ENCODE results near the gene NUMBL. TPM values are rescaled to one million over a fixed set of nuclear protein-coding genes. Genes with fewer than 3 reads are reported as not detected.

Gene NUMBL
- total RNA-seq, 1 experiment from 2014 or later, result 41.7 TPM

DNA sequence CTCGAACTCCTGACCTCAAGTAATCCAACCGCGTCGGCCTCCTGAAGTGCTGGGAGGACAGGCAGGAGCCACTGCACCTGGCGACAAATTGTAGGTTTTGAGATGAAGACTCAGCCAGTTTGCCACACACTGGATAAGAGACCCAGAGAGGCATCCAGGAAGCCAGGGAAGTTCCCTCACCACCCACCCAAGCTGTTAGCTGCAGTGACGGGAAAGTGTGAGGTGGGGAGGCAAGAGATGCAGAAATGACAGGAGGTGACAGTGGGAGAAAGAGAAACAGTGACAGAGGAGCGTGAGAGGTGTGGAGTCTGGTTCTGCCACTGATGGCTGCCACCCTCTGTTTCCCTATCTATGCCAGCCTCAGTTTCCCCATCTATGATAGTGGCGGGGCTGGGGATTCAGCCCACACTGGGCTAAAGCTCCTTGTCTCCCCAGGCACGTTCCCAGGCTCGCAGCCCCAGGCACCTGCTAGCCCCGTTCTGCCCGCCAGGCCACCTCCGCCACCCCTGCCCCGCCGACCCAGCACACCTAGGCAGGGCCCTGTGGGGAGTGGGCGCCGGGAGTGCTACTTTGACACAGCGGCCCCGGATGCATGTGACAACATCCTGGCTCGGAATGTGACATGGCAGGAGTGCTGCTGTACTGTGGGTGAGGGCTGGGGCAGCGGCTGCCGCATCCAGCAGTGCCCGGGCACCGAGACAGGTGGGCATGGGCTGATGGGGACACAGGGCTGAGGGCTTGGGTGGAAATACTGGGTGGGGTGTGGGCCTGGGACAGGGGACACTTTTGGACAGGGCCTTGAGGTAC lies 68.3 kb downstream of the NUMBL start:
- Histone ChIP-seq H3K4me1 (ENCODE audit: control insufficient read depth in 1 of 2, insufficient read depth in 2 of 2, low read length in 2 of 2) (peaks cover 14 to 20% of the 10 kb centered on the region in 2 experiments), H3K4me2 (ENCODE audit: low read length) (no peak overlapping the region), H3K9me3 (ENCODE audit: control insufficient read depth in 1 of 2, insufficient read depth in 1 of 2, low read depth in 1 of 2, low read length in 2 of 2) (no peaks in the 10 kb centered on the region), H4K20me1 (ENCODE audit: insufficient read depth) (no peaks in the 10 kb centered on the region), H2AFZ (ENCODE audit: low read depth, low read length, poor library complexity, severe bottlenecking) (no peak overlapping the region), H3K27ac (ENCODE audit: low read depth, low read length) (peak overlapping the region; percentile 55; the same call in 1 of the 2 replicates), H3K27me3 (ENCODE audit: insufficient read depth, low read length) (no peaks in the 10 kb centered on the region), H3K36me3 (ENCODE audit: control insufficient read depth in 1 of 2, insufficient read depth in 2 of 2, low read length in 2 of 2) (peaks cover 27 to 40% of the 10 kb centered on the region in 2 experiments; a peak in 3 of 4 replicates), H3K9ac (ENCODE audit: low read length) (no peak overlapping the region), H3K4me3 (replicated peaks in 1 of 2; ENCODE audit: low read depth in 1 of 2, low read length in 2 of 2) (no peak overlapping the region), H3K9me2 (ENCODE audit: insufficient read depth) (no peaks in the 10 kb centered on the region), H3K79me2 (ENCODE audit: insufficient read depth, low read length) (peaks cover 3% of the 10 kb centered on the region; the same call in 1 of the 2 replicates)
- BruUV-seq (replicated peaks), result no TSS peak
- DNase-seq (ENCODE audit: low read depth, low spot score), result no peak
- ChIA-PET CTCF (no interaction called here), POLR2A (no interaction called here), RAD21 (ENCODE audit: low non-redundant PET in 1 of 2, low total read pairs in 2 of 2, uncharacterized antibody in 2 of 2, unreplicated experiment in 2 of 2) (no interaction called here)
- TF ChIP-seq YY1 (IDR thresholded peaks at IDR 0.05; ENCODE audit: extremely low read depth, insufficient replicate concordance, low read depth, low read length) (no peak), RAD21 (IDR thresholded peaks at IDR 0.05; ENCODE audit: low read depth) (no peak), SRF (IDR thresholded peaks at IDR 0.05; ENCODE audit: low read depth) (no peak), ZFX (IDR thresholded peaks at IDR 0.05) (no peak), CBX3 (IDR thresholded peaks at IDR 0.05; ENCODE audit: low read depth) (no peak), POLR2A (IDR thresholded peaks at IDR 0.05; ENCODE audit: borderline replicate concordance, extremely low read depth, insufficient read depth, insufficient read length) (no peak), FOSL1 (IDR thresholded peaks at IDR 0.05; ENCODE audit: low read depth) (no peak), POLR2AphosphoS5 (IDR thresholded peaks at IDR 0.05; ENCODE audit: low read depth, low read length) (no peak), JUND (IDR thresholded peaks at IDR 0.05) (no peak), SIN3A (IDR thresholded peaks at IDR 0.05; ENCODE audit: low read depth) (no peak), EGR1 (IDR thresholded peaks at IDR 0.05; ENCODE audit: low read depth) (no peak), TCF7L2 (IDR thresholded peaks at IDR 0.05; ENCODE audit: borderline replicate concordance, extremely low read depth, insufficient read depth, insufficient read length) (no peak)
- TF ChIP-seq, protein P1, sequence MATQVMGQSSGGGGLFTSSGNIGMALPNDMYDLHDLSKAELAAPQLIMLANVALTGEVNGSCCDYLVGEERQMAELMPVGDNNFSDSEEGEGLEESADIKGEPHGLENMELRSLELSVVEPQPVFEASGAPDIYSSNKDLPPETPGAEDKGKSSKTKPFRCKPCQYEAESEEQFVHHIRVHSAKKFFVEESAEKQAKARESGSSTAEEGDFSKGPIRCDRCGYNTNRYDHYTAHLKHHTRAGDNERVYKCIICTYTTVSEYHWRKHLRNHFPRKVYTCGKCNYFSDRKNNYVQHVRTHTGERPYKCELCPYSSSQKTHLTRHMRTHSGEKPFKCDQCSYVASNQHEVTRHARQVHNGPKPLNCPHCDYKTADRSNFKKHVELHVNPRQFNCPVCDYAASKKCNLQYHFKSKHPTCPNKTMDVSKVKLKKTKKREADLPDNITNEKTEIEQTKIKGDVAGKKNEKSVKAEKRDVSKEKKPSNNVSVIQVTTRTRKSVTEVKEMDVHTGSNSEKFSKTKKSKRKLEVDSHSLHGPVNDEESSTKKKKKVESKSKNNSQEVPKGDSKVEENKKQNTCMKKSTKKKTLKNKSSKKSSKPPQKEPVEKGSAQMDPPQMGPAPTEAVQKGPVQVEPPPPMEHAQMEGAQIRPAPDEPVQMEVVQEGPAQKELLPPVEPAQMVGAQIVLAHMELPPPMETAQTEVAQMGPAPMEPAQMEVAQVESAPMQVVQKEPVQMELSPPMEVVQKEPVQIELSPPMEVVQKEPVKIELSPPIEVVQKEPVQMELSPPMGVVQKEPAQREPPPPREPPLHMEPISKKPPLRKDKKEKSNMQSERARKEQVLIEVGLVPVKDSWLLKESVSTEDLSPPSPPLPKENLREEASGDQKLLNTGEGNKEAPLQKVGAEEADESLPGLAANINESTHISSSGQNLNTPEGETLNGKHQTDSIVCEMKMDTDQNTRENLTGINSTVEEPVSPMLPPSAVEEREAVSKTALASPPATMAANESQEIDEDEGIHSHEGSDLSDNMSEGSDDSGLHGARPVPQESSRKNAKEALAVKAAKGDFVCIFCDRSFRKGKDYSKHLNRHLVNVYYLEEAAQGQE (IDR thresholded peaks at IDR 0.05; ENCODE audit: low read depth), result no peak
- TF ChIP-seq, protein P2, sequence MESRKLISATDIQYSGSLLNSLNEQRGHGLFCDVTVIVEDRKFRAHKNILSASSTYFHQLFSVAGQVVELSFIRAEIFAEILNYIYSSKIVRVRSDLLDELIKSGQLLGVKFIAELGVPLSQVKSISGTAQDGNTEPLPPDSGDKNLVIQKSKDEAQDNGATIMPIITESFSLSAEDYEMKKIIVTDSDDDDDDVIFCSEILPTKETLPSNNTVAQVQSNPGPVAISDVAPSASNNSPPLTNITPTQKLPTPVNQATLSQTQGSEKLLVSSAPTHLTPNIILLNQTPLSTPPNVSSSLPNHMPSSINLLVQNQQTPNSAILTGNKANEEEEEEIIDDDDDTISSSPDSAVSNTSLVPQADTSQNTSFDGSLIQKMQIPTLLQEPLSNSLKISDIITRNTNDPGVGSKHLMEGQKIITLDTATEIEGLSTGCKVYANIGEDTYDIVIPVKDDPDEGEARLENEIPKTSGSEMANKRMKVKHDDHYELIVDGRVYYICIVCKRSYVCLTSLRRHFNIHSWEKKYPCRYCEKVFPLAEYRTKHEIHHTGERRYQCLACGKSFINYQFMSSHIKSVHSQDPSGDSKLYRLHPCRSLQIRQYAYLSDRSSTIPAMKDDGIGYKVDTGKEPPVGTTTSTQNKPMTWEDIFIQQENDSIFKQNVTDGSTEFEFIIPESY (IDR thresholded peaks at IDR 0.05; ENCODE audit: extremely low read depth, insufficient replicate concordance, low read length), result no peak
- TF ChIP-seq, protein P3, sequence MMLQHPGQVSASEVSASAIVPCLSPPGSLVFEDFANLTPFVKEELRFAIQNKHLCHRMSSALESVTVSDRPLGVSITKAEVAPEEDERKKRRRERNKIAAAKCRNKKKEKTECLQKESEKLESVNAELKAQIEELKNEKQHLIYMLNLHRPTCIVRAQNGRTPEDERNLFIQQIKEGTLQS (IDR thresholded peaks at IDR 0.05), result no peak
- TF ChIP-seq, protein P4, sequence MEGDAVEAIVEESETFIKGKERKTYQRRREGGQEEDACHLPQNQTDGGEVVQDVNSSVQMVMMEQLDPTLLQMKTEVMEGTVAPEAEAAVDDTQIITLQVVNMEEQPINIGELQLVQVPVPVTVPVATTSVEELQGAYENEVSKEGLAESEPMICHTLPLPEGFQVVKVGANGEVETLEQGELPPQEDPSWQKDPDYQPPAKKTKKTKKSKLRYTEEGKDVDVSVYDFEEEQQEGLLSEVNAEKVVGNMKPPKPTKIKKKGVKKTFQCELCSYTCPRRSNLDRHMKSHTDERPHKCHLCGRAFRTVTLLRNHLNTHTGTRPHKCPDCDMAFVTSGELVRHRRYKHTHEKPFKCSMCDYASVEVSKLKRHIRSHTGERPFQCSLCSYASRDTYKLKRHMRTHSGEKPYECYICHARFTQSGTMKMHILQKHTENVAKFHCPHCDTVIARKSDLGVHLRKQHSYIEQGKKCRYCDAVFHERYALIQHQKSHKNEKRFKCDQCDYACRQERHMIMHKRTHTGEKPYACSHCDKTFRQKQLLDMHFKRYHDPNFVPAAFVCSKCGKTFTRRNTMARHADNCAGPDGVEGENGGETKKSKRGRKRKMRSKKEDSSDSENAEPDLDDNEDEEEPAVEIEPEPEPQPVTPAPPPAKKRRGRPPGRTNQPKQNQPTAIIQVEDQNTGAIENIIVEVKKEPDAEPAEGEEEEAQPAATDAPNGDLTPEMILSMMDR (IDR thresholded peaks at IDR 0.05 in 2 of 3, conservative IDR thresholded peaks at IDR 0.05 in 1 of 3; ENCODE audit: borderline replicate concordance in 1 of 3, insufficient read depth in 1 of 3, low read depth in 2 of 3, low read length in 2 of 3), result no peak
- intact Hi-C loops (cut with micrococcal nuclease), result no loop called here
- ATAC-seq, result no peak

Measured in HCT116 (cell line).